GM12875 (cell line): ENCODE results near the gene DNASE2.

Experiments used
- H3K4me3 ChIP-seq: one replicate; pipeline ENCODE4 v1.5.1; 2011; ENCODE audit warnings: low read depth, low read length, control low read depth
- TF ChIP-seq, protein P1 (sequence below): IDR thresholded peaks from 2 replicates; pipeline ENCODE4 v1.5.1; 2011; ENCODE audit warnings: low read depth, mild to moderate bottlenecking, control low read depth, inconsistent platforms, low read length, moderate library complexity, borderline replicate concordance; ENCODE audit not compliant: insufficient read depth

Gene DNASE2

GRCh38 chr19:12834976-12835757 is 46.1 kb downstream of the DNASE2 start:
- TF ChIP-seq, protein P1, sequence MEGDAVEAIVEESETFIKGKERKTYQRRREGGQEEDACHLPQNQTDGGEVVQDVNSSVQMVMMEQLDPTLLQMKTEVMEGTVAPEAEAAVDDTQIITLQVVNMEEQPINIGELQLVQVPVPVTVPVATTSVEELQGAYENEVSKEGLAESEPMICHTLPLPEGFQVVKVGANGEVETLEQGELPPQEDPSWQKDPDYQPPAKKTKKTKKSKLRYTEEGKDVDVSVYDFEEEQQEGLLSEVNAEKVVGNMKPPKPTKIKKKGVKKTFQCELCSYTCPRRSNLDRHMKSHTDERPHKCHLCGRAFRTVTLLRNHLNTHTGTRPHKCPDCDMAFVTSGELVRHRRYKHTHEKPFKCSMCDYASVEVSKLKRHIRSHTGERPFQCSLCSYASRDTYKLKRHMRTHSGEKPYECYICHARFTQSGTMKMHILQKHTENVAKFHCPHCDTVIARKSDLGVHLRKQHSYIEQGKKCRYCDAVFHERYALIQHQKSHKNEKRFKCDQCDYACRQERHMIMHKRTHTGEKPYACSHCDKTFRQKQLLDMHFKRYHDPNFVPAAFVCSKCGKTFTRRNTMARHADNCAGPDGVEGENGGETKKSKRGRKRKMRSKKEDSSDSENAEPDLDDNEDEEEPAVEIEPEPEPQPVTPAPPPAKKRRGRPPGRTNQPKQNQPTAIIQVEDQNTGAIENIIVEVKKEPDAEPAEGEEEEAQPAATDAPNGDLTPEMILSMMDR, result no peak
- H3K4me3 ChIP-seq, result no peak overlapping the region

DNA sequence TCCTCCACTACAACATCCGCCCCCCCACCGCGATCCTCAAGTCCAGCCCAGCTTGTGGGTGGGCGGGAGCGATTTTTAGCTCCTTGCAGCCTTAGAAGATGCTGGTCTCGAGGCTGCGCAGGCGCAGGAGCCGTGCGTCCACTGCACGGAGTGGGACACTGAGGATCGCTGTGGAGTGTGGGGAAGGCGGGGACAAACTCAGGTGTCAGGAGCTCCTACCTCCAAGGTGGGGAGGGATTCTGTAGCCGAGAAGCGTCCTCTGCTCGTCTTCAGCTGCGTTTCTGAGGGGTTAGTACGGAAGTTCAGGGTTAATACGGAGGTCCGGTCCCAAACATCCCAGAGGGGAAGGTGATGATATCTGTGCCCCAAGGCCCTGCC is 46.7 kb downstream of the DNASE2 start, which contains the start of gene RTBDN:
RTBDN (minus strand) TSS at position 14 of the 378 bp plus-strand sequence. CDS start 4,600 bp downstream, outside the sequence.
- TF ChIP-seq, protein P1, result no peak
- peak within 1 kb of the TSS; percentile 24 for H3K4me3 ChIP-seq

DNA sequence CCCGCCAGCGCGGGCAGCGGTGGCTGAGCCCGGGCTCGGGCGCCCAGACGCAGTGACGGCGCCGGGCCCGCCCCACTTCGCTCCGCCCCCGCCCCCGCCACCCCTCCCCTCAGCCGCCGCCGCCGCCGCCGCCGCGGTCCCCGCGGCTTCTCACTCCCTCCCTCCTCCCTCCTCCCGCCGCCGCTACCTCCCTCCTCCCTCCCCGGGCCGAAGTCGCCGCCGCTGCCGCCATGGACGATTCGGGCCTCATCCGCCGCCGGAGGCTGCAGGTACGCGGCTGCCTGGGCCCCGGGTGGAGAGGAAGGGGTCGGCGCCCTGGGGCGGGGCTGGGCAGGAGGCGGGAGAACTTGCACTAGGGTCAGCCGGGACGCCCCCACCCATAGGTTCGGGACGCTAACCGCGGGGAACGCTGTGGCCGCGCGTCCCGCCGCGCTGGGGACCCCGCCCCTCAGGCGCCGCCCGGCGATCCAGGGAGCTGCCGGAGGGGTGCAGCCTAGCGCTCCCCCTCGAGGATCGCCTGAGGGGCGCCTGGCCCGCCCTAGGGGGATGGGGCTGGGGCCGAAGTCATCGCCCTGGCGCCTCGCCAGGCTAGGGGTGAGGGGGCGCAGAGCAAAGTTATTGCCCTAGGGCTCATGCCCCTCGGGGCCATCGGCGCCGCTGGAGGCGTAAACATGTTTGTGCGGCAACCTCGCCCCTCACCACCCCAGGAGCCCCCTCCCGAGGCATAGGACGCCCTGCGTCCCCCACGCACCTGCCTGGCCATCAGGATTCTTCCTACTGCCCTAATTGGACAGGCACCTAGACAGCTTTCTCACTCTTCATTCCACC is 47.3 kb downstream of the DNASE2 start:
- TF ChIP-seq, protein P1, result no peak
- peak overlapping the region; percentile 24 for H3K4me3 ChIP-seq

GRCh38 chr19:12833418-12833737 is 47.9 kb downstream of the DNASE2 start:
- H3K4me3 ChIP-seq, result no peak overlapping the region
- TF ChIP-seq, protein P1, result no peak

- TF ChIP-seq, protein P1, result no peak
Measured at GRCh38 chr19:12828494-12828893, 52.8 kb downstream of the DNASE2 start.

GRCh38 chr19:12825254-12826131 is 55.8 kb downstream of the DNASE2 start:
- H3K4me3 ChIP-seq, result no peak overlapping the region
- TF ChIP-seq, protein P1, result peak; percentile 45; the same call in 1 of the 2 replicates

More at GRCh38 chr19:12828494-12828893, 52.8 kb downstream of the DNASE2 start:
- H3K4me3 ChIP-seq, result no peak overlapping the region
